Erythroblast (primary cell): ENCODE results near the gene CPED1.

Source experiments
- GATA1 ChIP-seq: IDR thresholded peaks from 2 replicates; pipeline ENCODE4 v1.6.1; 2011; ENCODE audit warnings: low read depth, mild to moderate bottlenecking, control low read depth, low read length, moderate library complexity
- POLR2A ChIP-seq: IDR thresholded peaks from 2 replicates; pipeline ENCODE4 v1.6.1; 2011; ENCODE audit warnings: mild to moderate bottlenecking, low read length

- TF ChIP-seq POLR2A (no peak), GATA1 (no peak)
These were observed 271.3 kb downstream of the CPED1 start for GRCh38 chr7:121259826-121260225.
